Stimulated activated CD4-positive, alpha-beta T cell treated with anti-CD3 and anti-CD28 coated beads, Interleukin-15, amount 100 ng/mL, for 48 hours (primary cell): ENCODE measurements around the gene ALPL.
A peak's percentile ranks its signal among the peaks of the same experiment; 100 is the strongest.

ENCODE experiments used
- DNase-seq, 2 donors: peaks; one replicate each; pipeline ENCODE4 v3.0.0-alpha.2; 2020; ENCODE audit warnings: low read depth in 2 of 2

ALPL gene

DNA sequence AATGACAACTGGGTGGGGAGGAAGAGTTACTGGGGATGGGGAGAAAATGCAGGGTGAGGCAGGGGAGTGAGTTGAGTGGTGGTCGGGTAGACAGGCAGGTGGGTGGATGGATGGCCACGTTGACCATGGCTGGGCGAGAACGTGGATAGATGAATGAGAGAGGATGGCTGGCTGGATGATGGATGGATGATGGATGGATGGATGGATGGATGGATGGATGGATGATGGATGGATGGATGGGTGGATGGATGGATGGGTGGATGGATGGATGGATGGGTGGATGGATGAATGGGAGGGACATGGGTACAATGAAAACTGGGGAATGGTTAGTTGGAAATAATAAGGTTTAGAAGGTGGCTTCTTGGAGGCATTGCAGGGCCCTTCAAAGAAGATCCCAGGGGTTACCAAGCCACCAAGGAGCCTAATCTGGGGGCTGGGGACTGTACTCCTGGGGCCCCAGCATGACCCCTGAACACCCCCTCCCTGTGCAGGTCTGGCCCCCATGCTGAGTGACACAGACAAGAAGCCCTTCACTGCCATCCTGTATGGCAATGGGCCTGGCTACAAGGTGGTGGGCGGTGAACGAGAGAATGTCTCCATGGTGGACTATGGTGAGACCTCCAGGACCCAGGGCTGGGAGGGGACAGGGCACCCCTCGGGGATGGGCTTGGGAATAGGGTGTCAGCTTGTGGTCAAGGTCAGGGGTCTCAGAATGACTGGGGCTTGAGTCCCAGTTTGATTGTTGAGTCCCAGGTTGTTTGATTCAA, 67.0 kb downstream of the ALPL start:
- no peak for DNase-seq

DNA sequence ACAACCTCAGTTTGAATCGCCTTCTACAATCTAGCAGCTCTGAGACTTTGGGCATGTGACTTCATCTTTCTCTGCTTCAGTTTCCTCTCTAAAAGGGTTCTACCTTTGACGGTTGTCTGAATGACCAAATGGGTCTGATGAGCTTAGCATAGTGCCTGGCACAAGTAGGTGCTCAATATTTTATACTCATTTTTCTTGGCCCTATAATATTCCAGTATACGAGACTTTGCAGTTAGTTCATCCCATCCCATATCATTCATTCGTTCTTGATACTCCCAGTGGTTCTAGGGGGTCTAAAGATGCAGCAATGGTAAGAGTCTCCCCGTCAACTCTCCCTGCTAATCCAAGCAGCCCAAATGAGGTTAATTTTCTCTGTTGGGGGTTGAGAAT, 67.6 kb downstream of the ALPL start:
- no peak for DNase-seq

GRCh38 chr1:21577324-21577723, 68.1 kb downstream of the ALPL start:
- DNase-seq, result no peak

- no peak for DNase-seq
Measured at GRCh38 chr1:21577933-21578332, 68.7 kb downstream of the ALPL start.

DNA sequence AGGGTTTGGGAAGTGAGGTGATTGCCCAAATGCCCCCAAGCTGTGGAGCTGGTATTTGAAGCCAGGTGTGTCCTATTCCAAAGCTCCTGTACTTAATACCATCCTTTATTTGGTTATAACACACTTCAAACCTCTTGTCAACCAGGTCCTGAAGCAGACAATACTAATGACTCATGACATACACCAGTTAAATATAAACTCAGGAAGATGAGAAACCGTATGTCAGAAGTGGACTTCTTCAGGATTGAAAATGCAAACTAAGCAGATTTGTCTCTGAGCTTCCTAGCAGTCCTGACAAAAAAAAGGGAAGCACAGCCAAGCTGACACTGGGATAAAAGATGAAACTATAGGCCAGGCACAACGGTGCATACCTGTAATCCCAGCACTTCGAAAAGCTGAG, 70.6 kb downstream of the ALPL start:
- DNase-seq, result no peak

DNA sequence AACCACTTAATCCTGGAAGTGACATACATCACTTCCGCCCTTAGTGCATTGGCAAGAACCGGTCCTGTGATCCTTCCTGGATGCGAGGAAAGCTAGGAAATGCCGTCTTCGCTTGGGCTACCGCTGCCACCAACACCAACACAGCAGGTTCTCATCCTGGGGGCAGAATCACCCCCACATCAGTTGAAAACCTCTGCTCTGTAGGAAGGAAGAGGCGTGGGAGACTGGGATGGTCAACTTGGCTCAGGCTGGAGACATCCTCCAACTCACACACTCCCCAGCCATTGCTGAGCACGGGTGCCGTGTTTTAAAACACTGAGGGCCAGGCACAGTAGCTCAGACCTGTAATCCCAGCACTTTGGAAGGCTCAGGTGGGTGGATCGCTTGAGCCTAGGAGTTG, 74.9 kb downstream of the ALPL start:
- DNase-seq, result no peak

DNA sequence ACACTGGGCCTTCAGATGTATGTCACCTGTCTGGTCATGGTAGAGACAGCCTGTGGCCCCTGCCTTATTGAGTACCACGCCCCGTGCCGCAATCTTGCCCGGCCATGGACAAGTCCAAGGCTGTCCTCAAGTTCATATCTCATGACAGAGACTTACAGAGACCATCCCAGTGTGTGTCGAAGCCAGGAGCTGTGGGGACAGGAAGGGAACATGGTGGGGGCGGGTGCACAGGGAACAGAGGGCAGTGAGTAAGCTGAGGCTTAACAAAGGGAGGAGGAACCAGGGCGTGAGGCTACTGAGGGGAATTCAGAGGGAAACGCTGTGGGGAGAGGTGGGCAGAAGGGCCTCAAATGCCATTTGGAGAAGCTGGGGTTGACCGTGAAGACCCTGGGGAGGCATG, 75.8 kb downstream of the ALPL start:
- DNase-seq, result no peak

- DNase-seq, result no peak
Measured at GRCh38 chr1:21586222-21586621, 77.0 kb downstream of the ALPL start.

GRCh38 chr1:21586846-21587601, 77.8 kb downstream of the ALPL start:
- no peak for DNase-seq

- DNase-seq, result no peak
Measured at GRCh38 chr1:21587602-21587953, 78.4 kb downstream of the ALPL start.

- no peak for DNase-seq
Measured at GRCh38 chr1:21589618-21590017, 80.4 kb downstream of the ALPL start.

GRCh38 chr1:21590126-21590880, 81.1 kb downstream of the ALPL start:
- DNase-seq, result no peak

- no peak for DNase-seq
Measured at GRCh38 chr1:21590934-21591333, 81.7 kb downstream of the ALPL start.

GRCh38 chr1:21592086-21592865, 83.1 kb downstream of the ALPL start:
- DNase-seq, result no peak

GRCh38 chr1:21593231-21593630, 84.0 kb downstream of the ALPL start:
- DNase-seq, result no peak

DNA sequence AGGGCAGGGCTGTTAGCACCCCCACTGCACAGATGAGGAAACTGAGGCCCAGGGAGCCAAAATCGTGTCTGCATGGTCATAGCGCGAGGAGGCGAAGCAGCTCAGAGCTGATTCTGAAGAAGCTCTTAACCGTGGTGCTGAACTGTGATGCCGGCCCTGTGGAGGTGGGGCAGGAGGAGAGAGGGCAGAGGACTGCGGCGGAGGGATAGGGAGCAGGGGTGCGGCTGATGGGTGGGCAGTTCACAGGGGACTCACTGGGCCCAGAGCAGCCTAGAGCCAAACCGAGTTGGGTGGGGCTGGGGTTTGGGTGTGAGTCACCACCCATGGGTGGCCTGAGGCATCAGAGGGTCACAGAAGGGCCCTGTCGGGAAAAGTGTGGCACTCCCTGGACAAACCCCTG, 85.3 kb downstream of the ALPL start:
- DNase-seq, result no peak

- peak; percentile 56 to 64 for DNase-seq
Measured at GRCh38 chr1:21594935-21595897, 86.0 kb downstream of the ALPL start.

DNA sequence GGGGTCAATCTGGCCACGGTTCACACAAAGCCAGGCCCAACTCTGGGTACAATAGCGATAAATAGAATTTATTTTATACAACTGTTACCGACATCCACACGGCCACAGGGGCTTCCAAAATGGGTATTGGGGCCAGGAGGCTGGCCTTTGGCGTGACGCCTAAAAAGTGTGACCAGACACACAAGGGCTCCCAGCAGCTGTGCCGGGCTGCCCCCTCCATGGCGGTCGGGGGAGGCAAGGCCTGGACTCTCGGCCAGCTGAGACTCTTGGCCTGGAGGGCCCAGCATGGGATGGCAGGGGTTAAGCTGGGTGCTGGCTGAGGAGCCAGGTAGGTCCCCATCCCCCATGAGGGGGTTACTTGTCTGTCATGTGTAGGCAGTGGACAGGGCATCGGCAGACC, 87.0 kb downstream of the ALPL start:
- DNase-seq, result no peak

DNA sequence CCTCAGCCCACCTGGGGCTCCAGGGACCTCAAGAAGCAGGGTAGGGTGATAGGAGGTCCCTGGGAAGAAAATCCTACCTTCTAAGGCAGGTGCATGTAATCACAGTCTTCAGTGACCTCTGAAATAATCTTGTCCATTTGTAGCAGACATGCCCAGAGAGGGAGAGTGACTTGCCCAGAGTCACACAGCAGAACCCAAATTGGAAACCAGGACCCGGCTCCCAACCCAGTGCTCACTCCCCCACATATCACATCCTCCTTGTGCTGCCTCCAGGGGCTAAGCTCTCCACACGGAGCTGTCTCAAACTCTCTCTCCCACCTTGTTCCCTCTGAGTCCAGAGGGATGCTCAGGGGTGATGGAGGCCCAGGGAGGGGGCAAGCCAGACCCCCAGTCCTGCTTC, 87.4 kb downstream of the ALPL start:
- DNase-seq, result no peak

DNA sequence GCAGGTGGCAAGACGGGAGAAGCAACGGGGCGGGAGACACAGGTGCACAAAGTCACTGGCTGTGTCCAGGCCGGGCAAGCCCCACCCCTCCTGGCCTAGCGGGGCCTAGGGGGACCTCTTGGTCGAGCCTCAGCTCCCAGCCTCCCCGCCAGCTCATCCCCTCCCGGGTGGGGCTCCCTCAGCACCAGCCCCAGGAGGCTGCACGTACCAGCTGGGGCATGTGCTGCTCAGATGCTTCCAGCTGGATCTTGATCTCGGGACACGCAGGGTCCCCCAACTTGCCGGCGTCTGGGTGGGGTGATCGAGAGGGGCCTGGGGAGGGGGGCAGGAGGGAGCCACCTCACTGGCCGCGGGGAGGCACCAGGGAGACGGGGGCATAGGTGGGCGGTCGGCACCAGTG, 88.5 kb downstream of the ALPL start:
- no peak for DNase-seq

DNA sequence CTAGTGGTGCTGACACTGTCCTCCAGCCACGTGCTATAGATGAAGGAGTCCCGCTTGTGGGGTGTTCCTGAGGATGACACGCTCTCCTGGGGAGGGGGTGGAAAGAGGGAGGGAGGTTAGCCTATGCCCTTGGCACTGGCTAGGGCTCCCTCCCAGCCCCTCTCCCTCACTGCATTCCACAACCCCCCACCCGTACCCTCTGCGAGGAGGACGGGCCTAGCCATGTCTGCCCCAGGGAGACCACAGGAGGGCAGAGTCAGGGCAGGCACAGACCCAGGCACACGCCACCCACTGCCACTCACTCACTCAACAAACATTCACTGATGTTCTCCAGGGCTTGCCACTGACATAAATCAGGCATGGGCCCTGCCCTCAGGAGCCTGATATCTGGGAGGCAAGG, 89.2 kb downstream of the ALPL start:
- DNase-seq, result no peak
